Middle frontal gyrus (tissue), 1 donor: Measurements from ENCODE around the gene PRTFDC1.

Source experiments
- DNase-seq: peaks from one replicate; pipeline ENCODE4 v3.0.0-alpha.2; 2015; ENCODE audit warnings: low spot score; ENCODE audit errors: extremely low spot score

Gene PRTFDC1

DNA sequence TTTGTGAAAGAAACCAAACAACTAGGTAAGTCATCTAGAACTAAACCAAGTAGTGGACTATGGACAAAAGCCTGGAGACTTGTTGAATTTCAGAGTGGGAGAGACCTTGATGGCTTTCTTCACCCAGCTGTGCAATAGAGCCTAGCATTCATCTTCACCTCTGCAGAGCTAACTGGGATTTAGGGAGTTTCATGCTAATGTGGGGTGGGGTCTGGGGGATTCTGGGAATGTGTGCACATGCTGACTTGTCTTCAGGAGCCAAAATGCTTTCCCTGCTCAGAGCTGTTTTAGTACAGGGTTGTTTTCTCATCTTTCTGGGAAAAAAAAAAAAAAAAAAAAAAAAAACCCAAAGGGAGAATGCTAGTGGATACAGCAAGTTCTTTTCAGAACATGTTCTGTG, 147.4 kb downstream of the PRTFDC1 start:
- DNase-seq: no peak

DNA sequence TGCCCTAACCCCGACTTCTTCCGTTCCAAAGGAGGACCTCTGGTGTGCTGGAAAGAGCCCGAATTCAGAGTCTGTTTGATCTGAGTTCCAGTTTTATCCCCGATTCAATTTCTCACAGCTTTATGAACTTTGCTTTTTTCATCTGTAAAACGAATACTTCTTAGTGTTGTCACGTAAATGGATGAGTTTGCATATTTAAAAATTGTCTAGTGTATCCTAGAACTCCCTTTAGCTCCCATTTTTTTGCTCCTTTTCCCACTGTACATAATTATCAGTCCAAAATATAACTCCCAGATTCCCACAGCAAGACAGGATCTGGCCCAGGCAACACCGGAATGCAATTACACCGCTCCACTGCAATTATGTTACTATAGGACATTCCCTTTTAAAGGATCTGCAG, 148.0 kb downstream of the PRTFDC1 start:
- DNase-seq: no peak

DNA sequence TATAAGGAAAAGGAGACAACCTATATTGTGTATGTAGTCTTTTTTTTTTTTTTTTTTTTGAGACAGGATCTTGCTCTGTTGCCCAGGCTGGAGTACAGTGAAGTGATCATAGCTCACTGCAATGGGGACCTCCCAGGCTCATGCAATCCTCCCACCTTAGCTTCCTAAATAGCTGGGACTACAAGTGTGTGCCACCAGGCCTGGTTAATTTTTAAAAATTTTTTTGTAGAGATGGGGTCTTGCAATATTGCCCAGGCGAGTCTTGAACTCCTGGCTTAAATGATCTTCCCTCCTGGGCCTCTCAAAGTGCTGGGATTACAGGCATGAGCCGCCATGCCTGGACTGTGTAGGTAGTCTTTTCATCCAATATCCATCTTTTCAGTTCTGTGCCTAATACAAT, 150.0 kb downstream of the PRTFDC1 start:
- no peak for DNase-seq

DNA sequence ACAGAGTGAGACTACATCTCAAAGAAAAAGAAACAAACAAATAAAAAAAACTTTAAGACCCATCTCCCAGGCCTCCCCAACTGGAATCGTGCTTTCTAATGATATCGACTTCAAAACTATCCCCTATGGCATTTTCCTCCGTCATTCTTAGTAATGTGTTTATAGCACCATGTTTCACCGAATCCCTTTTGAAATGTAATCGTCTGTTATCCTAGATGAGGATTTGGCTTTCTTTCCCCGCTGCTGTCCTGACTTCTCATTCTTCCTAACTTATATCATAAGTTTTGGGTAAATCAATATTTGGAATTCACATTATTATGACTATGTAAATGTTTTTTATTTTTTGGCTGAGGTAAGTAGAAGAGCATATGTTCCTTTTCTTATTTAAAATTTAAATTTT, 151.5 kb downstream of the PRTFDC1 start:
- DNase-seq: no peak
